Sigmoid colon (tissue), 3 donors: ENCODE data around the gene CLDN15.

Experiments used
- CTCF ChIP-seq, 4 experiments: fragments of 450-650 bp in 3 of 4; fragments of 200-600 bp in 1 of 4; IDR thresholded peaks; one replicate each; pipeline ENCODE4 v1.5.1; 2016 to 2019; ENCODE audit warnings: antibody characterized with exemption in 4 of 4, mild to moderate bottlenecking in 3 of 4, moderate library complexity in 2 of 4
- POLR2A ChIP-seq, 2 donors: fragments of 450-650 bp; IDR thresholded peaks; one replicate each; pipeline ENCODE4 v1.6.1; 2016; ENCODE audit warnings: antibody characterized with exemption in 2 of 2, mild to moderate bottlenecking in 2 of 2, moderate library complexity in 2 of 2

GRCh38 chr7:101207459-101207858, 30.1 kb downstream of the CLDN15 start:
- TF ChIP-seq CTCF (IDR thresholded peaks at IDR 0.05), result no peak
- TF ChIP-seq POLR2A (IDR thresholded peaks at IDR 0.05), result no peak
